Keratinocyte (primary cell): Measurements from ENCODE around the gene LTBP3.

Experiments
- EZH2 ChIP-seq: IDR thresholded peaks from one replicate; pipeline ENCODE4 v1.6.1; 2012; ENCODE audit warnings: inconsistent platforms, mild to moderate bottlenecking, low read length, moderate library complexity
- TF ChIP-seq, protein P1 (sequence below), 3 experiments: IDR thresholded peaks in 1 of 3; conservative IDR thresholded peaks in 1 of 3; optimal IDR thresholded peaks in 1 of 3; 2 replicates in 2 of 3; 3 replicates in 1 of 3; pipeline versions ENCODE3 to v1.5.1; 2011; ENCODE audit warnings: low read length in 3 of 3, mild to moderate bottlenecking in 3 of 3, moderate library complexity in 2 of 3, control low read depth in 1 of 3, inconsistent platforms in 1 of 3; ENCODE audit not compliant: insufficient read depth in 2 of 3; ENCODE audit errors: extremely low read depth in 1 of 3

- TF ChIP-seq, protein P1, sequence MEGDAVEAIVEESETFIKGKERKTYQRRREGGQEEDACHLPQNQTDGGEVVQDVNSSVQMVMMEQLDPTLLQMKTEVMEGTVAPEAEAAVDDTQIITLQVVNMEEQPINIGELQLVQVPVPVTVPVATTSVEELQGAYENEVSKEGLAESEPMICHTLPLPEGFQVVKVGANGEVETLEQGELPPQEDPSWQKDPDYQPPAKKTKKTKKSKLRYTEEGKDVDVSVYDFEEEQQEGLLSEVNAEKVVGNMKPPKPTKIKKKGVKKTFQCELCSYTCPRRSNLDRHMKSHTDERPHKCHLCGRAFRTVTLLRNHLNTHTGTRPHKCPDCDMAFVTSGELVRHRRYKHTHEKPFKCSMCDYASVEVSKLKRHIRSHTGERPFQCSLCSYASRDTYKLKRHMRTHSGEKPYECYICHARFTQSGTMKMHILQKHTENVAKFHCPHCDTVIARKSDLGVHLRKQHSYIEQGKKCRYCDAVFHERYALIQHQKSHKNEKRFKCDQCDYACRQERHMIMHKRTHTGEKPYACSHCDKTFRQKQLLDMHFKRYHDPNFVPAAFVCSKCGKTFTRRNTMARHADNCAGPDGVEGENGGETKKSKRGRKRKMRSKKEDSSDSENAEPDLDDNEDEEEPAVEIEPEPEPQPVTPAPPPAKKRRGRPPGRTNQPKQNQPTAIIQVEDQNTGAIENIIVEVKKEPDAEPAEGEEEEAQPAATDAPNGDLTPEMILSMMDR (optimal IDR thresholded peaks at IDR 0.05 in 1 of 3, IDR thresholded peaks at IDR 0.05 in 1 of 3, conservative IDR thresholded peaks at IDR 0.05 in 1 of 3; ENCODE audit: extremely low read depth in 1 of 3, insufficient read depth in 2 of 3, low read length in 3 of 3) = no peak
- no peak for TF ChIP-seq EZH2
Measured at GRCh38 chr11:65559535-65559934, 1.4 kb upstream of the LTBP3 start.
